Activated naive CD4-positive, alpha-beta T cell (primary cell): ENCODE data around the gene PSMB11.

ENCODE experiments used
- DNase-seq, 4 experiments: peaks; one replicate each; lab custom pipeline; 2025; lab: John Stamatoyannopoulos, UW

PSMB11 gene

DNA sequence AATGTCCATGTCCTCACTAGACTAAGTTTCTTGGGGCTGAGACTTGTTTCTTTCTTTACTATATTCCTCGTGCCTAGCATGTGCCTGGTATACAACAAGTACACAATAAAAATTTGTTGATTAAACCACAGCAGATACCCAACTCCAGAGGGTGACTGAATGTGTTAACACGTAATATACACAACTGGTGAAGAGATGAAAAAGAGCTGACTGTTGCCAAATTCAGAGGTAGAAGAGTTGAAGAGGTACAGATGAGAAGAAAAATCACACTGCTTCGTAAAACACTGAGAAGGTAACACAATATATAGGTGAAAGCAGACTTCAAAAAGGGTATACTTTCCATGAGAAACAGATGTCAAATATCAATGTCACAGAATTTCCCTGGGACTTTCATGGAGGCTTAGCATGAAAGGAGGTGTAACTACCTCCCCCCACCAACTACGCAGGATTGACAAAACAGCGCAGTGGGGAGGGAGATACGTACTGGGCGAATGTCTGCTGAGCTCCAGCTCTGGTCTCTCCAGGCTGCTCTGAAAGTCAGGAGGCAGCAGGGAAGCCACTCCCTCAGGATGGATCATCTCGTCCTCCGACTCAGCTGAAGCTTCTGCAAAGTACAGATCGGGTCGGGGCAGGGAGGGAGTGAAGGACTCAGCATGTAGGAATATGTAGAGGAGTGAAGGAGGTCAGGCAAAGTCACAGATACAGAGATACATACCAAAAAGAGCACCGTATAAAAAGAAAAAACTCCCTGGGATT lies 47.7 kb downstream of the PSMB11 start:
- DNase-seq = no peak

DNA sequence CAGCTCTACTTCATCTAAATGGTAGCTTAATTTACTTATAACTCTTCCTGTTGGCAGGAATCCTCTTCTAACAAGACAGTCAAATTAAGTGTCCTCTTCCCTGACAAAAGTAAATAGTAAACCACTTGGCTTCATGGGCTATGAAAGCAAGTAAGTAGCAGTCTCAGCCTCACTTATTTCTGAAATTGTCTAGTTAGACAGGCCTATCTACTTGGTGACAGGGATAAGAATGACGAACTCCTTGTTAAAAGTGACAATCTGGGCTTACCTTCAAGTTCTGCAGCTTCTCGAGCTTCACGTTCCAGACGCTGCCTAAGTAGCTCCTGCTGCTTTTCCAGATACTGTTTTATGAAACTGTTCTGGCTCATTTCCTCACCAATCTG lies 48.2 kb downstream of the PSMB11 start:
- DNase-seq = no peak

DNA sequence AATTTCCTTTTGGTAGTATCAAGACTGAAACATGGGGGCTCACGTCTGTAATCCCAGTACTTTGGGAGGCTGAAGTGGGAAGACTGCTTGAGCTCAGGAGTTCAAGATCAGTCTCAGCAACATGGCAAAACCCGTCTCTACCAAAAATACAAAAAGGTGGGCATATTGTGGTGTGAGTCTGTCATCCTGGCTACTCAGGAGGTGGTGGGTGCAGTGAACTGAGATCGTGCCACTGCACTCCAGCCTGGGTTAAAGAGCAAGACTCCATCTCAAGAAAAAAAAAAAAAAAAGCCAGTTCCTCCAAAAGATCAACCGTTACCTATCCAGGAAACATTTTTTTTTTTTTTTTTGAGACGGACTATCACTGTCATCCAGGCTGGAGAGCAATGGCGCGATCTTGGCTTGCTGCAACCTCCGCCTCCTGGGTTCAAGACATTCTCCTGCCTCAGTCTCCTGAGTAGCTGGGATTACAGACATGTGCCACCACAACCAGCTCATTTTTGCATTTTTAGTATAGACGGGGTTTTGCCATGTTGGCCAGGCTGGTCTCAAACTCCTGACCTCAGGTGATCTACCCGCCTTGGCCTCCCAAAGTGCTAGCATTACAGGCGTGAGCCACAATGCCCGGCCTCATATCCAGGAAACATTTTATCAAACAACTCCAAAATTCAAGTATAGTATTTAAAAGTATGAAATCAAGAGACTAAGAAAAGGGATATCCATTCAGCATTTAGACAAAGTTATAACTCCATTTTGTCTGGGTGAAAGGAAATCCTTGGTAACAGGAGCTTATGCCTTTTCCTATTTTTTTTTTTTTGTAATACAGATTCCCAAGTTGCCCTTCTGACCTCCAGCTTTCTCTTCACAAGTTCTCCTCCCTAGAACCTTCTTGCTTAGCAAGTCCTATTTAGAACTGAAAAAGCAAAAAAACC lies 49.5 kb downstream of the PSMB11 start:
- no peak for DNase-seq

DNA sequence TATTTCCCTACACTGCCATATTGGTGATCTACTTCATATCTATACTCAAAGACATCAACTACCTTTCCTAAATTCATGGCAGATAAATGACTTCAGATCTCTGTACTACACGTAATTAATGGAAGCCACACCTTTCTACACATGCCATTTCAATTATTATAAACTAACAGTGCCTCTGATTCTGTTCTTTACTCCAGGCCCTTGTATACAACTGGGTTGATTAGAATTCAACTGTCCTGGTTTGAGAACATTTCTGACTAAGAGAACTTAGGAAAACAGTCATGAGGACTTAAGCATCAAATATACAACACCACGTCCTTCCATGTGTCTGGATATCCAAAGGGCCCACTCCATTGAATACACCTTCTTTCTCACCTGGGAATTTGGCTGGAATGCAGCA lies 51.1 kb downstream of the PSMB11 start:
- DNase-seq = no peak

DNA sequence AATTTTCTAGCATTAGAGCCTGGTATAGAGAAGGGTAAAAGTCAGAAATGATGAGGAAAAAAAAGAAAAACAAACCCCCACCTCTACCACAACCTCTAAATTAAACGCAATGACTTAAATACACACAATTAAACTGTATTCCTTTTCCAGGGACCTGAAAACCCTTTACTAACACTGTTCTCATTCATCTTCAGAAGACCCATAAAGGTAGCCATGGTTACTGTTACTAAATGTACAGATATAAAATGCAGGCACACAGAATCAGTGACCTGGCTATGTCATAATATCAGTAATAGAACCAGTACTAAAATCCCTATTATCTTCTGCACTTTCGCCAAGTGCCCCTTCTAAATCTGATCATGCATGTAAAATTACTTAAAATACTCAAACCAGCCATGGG lies 51.5 kb downstream of the PSMB11 start:
- DNase-seq = no peak
